GM12864 (cell line): Measurements from ENCODE around the gene NUP210.

Experiments used
- DNase-seq: peaks from one replicate; pipeline ENCODE4 v3.0.0-alpha.2; 2011; ENCODE audit warnings: low read depth
- H3K4me3 ChIP-seq: 2 replicates; pipeline ENCODE4 v1.5.1; 2011; ENCODE audit warnings: mild to moderate bottlenecking, low read depth, low read length, control low read depth
- TF ChIP-seq, protein P1 (sequence below): IDR thresholded peaks from 2 replicates; pipeline ENCODE4 v1.5.1; 2011; ENCODE audit warnings: low read depth, mild to moderate bottlenecking, moderate library complexity, low read length, control low read depth, inconsistent platforms; ENCODE audit errors: missing control alignments

The NUP210 gene

GRCh38 chr3:13393427-13394360 lies 26.4 kb downstream of the NUP210 start:
- no peak for DNase-seq
- no peak overlapping the region for H3K4me3 ChIP-seq
- TF ChIP-seq, protein P1, sequence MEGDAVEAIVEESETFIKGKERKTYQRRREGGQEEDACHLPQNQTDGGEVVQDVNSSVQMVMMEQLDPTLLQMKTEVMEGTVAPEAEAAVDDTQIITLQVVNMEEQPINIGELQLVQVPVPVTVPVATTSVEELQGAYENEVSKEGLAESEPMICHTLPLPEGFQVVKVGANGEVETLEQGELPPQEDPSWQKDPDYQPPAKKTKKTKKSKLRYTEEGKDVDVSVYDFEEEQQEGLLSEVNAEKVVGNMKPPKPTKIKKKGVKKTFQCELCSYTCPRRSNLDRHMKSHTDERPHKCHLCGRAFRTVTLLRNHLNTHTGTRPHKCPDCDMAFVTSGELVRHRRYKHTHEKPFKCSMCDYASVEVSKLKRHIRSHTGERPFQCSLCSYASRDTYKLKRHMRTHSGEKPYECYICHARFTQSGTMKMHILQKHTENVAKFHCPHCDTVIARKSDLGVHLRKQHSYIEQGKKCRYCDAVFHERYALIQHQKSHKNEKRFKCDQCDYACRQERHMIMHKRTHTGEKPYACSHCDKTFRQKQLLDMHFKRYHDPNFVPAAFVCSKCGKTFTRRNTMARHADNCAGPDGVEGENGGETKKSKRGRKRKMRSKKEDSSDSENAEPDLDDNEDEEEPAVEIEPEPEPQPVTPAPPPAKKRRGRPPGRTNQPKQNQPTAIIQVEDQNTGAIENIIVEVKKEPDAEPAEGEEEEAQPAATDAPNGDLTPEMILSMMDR, result no peak

GRCh38 chr3:13391308-13391707 lies 28.8 kb downstream of the NUP210 start:
- TF ChIP-seq, protein P1, result peak; percentile 35
- no peak for DNase-seq

GRCh38 chr3:13389378-13389777 lies 30.7 kb downstream of the NUP210 start:
- no peak overlapping the region for H3K4me3 ChIP-seq
- TF ChIP-seq, protein P1, result no peak
- no peak for DNase-seq

More at GRCh38 chr3:13391308-13391707, 28.8 kb downstream of the NUP210 start:
- H3K4me3 ChIP-seq, result no peak overlapping the region

DNA sequence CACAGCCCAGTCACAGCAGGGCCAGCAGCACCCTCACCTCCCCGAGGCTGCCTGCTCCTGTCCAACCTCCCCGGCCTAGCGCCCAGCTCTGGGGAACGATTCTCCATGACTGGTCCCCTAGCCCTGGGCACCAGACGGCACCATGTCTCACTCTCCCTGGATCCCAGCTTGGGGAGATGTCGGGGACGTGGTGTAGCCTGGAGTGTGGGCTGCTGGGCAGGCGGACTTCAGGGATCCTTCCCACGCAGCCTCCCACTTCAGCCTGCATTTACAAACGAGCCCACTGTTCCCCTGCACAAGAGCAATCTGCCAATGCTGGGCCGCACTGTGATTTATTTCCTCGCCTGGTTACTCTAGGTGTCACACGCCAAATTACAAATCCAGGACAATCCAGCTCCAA lies 31.3 kb downstream of the NUP210 start:
- H3K4me3 ChIP-seq, result no peak overlapping the region
- DNase-seq, result no peak
- TF ChIP-seq, protein P1, result no peak

DNA sequence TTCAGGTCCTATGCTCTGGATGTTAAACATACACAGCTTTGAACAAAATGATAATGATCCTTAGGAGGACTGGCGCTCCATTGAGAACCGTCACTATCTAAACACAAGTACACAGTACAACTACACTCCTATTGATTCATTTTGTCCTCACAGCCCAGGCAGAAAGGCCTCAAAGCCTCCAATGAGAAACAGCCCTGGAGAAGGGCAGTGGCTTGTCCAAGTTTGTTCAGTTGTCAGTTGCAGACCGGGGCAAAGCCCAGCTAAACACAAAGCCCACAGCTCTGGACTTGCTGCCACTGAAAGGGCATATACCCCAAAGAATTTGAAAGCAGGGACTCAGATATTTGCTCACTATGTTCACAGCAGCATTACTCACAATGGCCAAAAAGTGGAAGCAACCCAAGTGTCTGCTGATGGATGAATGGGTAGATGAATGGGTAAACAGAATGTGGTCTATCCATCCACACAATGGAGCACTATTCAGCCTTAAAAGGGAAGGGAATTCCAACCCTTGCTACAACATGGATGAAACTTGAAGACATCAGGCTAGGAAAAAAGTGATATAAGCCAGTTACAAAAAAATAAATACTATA lies 34.7 kb downstream of the NUP210 start:
- no peak overlapping the region for H3K4me3 ChIP-seq
- TF ChIP-seq, protein P1, result no peak

GRCh38 chr3:13380971-13381370 lies 39.2 kb downstream of the NUP210 start:
- TF ChIP-seq, protein P1, result no peak
- no peak for DNase-seq
- H3K4me3 ChIP-seq, result no peak overlapping the region

More for the DNA sequence above, 34.7 kb downstream of the NUP210 start:
- DNase-seq, result no peak
